Measurements from ENCODE around the gene ZFC3H1.

GRCh38 chr12:71693126-71693525, 29.5 kb upstream of the ZFC3H1 start:
- TF ChIP-seq CTCF (IDR thresholded peaks at IDR 0.05) (no peak), POLR2A (IDR thresholded peaks at IDR 0.05) (no peak)
